GM12878 (cell line): ENCODE results near the gene NDST4. TPM values are rescaled to one million over a fixed set of nuclear protein-coding genes. Genes with fewer than 3 reads are reported as not detected.

ENCODE experiments used
- ATAC-seq: fragments of 200-7000 bp; cut with Tn5 transposase; 3 replicates; pipeline ENCODE4 v1.9.1; 2020; ENCODE audit warnings: mild to moderate bottlenecking, moderate library complexity
- BruUV-seq: library from RNA; stranded (reverse); fragments of 400-500 nt; replicated peaks from 2 replicates; lab custom pipeline; 2021; lab: Mats Ljungman, UMichigan
- CTCF ChIA-PET: fragments of 300-600 bp; sonication (Branson Sonifier 250); formaldehyde crosslinking; extraction: SDS; loops from one replicate; lab custom pipeline; 2021; ENCODE audit warnings: inconsistent platforms; lab: Yijun Ruan, JAX
- POLR2A ChIA-PET: fragments of 350-600 bp; formaldehyde crosslinking; extraction: SDS; loops from one replicate; lab custom pipeline; 2021; ENCODE audit warnings: inconsistent platforms; lab: Charles Lee
- RAD21 ChIA-PET: fragments of 300-600 bp; sonication (Branson Sonifier 250); formaldehyde crosslinking; loops from one replicate; lab custom pipeline; 2023; ENCODE audit warnings: antibody characterized with exemption; ENCODE audit not compliant: unreplicated experiment; lab: Charles Lee
- SMC1A ChIA-PET: fragments of 300-600 bp; sonication (Branson Sonifier 250); formaldehyde crosslinking; loops from one replicate; lab custom pipeline; 2023; ENCODE audit not compliant: unreplicated experiment, uncharacterized antibody; lab: Charles Lee
- DNase-seq: peaks from one replicate; pipeline ENCODE4 v3.0.0-alpha.2; 2011; ENCODE audit warnings: low read depth, low spot score
- FAIRE-seq: peaks from 3 replicates; lab custom pipeline; 2011; peaks lifted over from hg19 to GRCh38; lab: Jason Lieb, UNC
- H2AFZ ChIP-seq: 2 replicates; pipeline ENCODE4 v1.6.0; 2011; ENCODE audit warnings: low read depth, low read length, control low read depth; ENCODE audit not compliant: control insufficient read depth
- H3K27ac ChIP-seq: 2 replicates; pipeline ENCODE4 v1.5.1; 2011; ENCODE audit warnings: control low read depth; ENCODE audit not compliant: control insufficient read depth, insufficient read depth
- H3K27me3 ChIP-seq, 2 experiments: replicated peaks in 1 of 2; 2 replicates each; pipeline versions ENCODE4 v1.6.0 to v1.6.1; 2011; ENCODE audit warnings: low read length in 1 of 2; ENCODE audit not compliant: control insufficient read depth in 2 of 2, insufficient read depth in 2 of 2
- H3K36me3 ChIP-seq, 2 experiments: 2 replicates each; pipeline ENCODE4 v1.5.1; 2011; ENCODE audit warnings: low read length in 1 of 2; ENCODE audit not compliant: control insufficient read depth in 2 of 2, insufficient read depth in 2 of 2
- H3K4me1 ChIP-seq: 2 replicates; pipeline ENCODE4 v1.6.1; 2011; ENCODE audit warnings: mild to moderate bottlenecking, low read length, moderate library complexity, mixed read lengths; ENCODE audit not compliant: control insufficient read depth, insufficient read depth
- H3K4me2 ChIP-seq: 2 replicates; pipeline ENCODE4 v1.6.0; 2011; ENCODE audit warnings: control low read depth; ENCODE audit not compliant: control insufficient read depth, insufficient read depth
- H3K4me3 ChIP-seq: fragments of 200-600 bp; sonication (generic); 2 replicates; pipeline ENCODE4 v1.5.1; 2016
- H3K79me2 ChIP-seq: 2 replicates; pipeline ENCODE4 v1.6.0; 2011; ENCODE audit warnings: low read length; ENCODE audit not compliant: control insufficient read depth, insufficient read depth
- H3K9ac ChIP-seq: 2 replicates; pipeline ENCODE4 v1.8.0; 2011; ENCODE audit warnings: low read length, control low read depth, mixed read lengths; ENCODE audit not compliant: control insufficient read depth, insufficient read depth
- H3K9me3 ChIP-seq: replicated peaks from 3 replicates; pipeline ENCODE4 v1.5.1; 2011; ENCODE audit warnings: mild to moderate bottlenecking, low read length; ENCODE audit not compliant: control insufficient read depth, insufficient read depth
- H4K20me1 ChIP-seq: 2 replicates; pipeline ENCODE4 v1.6.0; 2011; ENCODE audit not compliant: control insufficient read depth, insufficient read depth
- ASH2L ChIP-seq: fragments of 300-600, 200-600 bp; sonication (generic); IDR thresholded peaks from 2 replicates; pipeline ENCODE4 v1.6.1; 2017; ENCODE audit warnings: low read depth, mild to moderate bottlenecking, borderline replicate concordance
- ATF3 ChIP-seq: IDR thresholded peaks from 2 replicates; pipeline ENCODE4 v1.6.1; 2011; ENCODE audit warnings: low read depth, mild to moderate bottlenecking, low read length, moderate library complexity, borderline replicate concordance; ENCODE audit errors: extremely low read depth
- CHD4 ChIP-seq: fragments of 200-600 bp; sonication (generic); IDR thresholded peaks from 2 replicates; pipeline ENCODE4 v1.6.1; 2016; ENCODE audit warnings: mild to moderate bottlenecking
- CREM ChIP-seq: IDR thresholded peaks from 2 replicates; pipeline ENCODE4 v1.6.1; 2014; ENCODE audit warnings: antibody characterized with exemption, low read depth
- FOXM1 ChIP-seq: IDR thresholded peaks from 2 replicates; pipeline ENCODE4 v1.6.1; 2012; ENCODE audit warnings: low read depth, mild to moderate bottlenecking, inconsistent platforms, low read length, moderate library complexity
- MYB ChIP-seq: fragments of 150-350 bp; IDR thresholded peaks from 2 replicates; pipeline ENCODE4 v1.6.1; 2014; ENCODE audit warnings: mild to moderate bottlenecking, low read depth, low read length, borderline replicate concordance
- NR2F1 ChIP-seq: fragments of 450-650 bp; conservative IDR thresholded peaks from 2 replicates; pipeline ENCODE4 v1.6.1; 2017; ENCODE audit warnings: mild to moderate bottlenecking
- SIN3A ChIP-seq: IDR thresholded peaks from 2 replicates; pipeline ENCODE4 v1.6.1; 2012; ENCODE audit warnings: low read depth, low read length, improper control_type of control experiment
- TAF1 ChIP-seq: IDR thresholded peaks from 2 replicates; pipeline ENCODE4 v1.6.1; 2011; ENCODE audit warnings: mild to moderate bottlenecking, low read depth, low read length, borderline replicate concordance
- ZNF24 ChIP-seq: fragments of 450-650 bp; IDR thresholded peaks from 2 replicates; pipeline ENCODE4 v1.6.1; 2017; ENCODE audit warnings: antibody characterized with exemption, mild to moderate bottlenecking
- ZNF274 ChIP-seq: IDR thresholded peaks from one replicate; pipeline ENCODE4 v1.8.0; 2011; ENCODE audit not compliant: insufficient read length, insufficient read depth
- ZSCAN29 ChIP-seq: fragments of 450-650 bp; IDR thresholded peaks from 2 replicates; pipeline ENCODE4 v1.6.1; 2017; ENCODE audit warnings: mild to moderate bottlenecking, moderate library complexity
- WGBS: methylation state at CpG from one replicate; pipeline ENCODE4 v1.1.6; 2016; ENCODE audit warnings: low lambda C conversion rate; ENCODE audit not compliant: insufficient replicate concordance, insufficient coverage; ENCODE audit errors: missing lambda C conversion rate; 5-methylcytosine and 5-hydroxymethylcytosine counted together
- in situ Hi-C: fragments of 300-500 bp; cut with MboI; formaldehyde crosslinking; loops from 9 replicates; pipeline ENCODE4 v1.14.3; 2018; ENCODE audit warnings: mixed read lengths
- intact Hi-C: fragments of 100-400 bp; cut with micrococcal nuclease; formaldehyde crosslinking; loops from one replicate; pipeline ENCODE4 v1.14.2; 2022; ENCODE audit not compliant: unreplicated experiment
- polyA plus RNA-seq, 11 experiments: library from polyadenylated mRNA; depleted of rRNA in 4 of 11; unstranded in 6 of 11; stranded (reverse) in 5 of 11; fragments of >200 nt; fragmentation: Nextera tagmentation in 4 of 11; fragmentation: Illumina TruSeq in 1 of 11; extraction: Ambion mirVana in 4 of 11; extraction: Trizol in 1 of 11; gene quantifications; 1 replicate in 1 of 11; 2 replicates in 10 of 11; pipeline versions ENCODE4 v1.2.1 to v1.2.3, GENCODE V29; 2011 to 2016; ENCODE audit warnings: inconsistent platforms in 2 of 11, missing spikeins in 2 of 11, low read depth in 1 of 11
- total RNA-seq, 4 experiments: library from RNA; depleted of rRNA in 3 of 4; stranded (reverse); fragments of >200 nt in 3 of 4; fragmentation: Illumina TruSeq in 1 of 4; extraction: Trizol in 1 of 4; gene quantifications; 2 replicates each; pipeline versions ENCODE4 v1.2.1 to v1.2.3, GENCODE V29; 2013 to 2021

The NDST4 gene
- total and polyA plus RNA-seq, 10 of the 15 experiments (the other 5 are each of a cell fraction or from before 2014, with no cell fraction given) = 0.04 to 0.11 (median 0.07) TPM; not detected in 6

GRCh38 chr4:114874321-114874720, 239.1 kb downstream of the NDST4 start (continued):
- no peak for TF ChIP-seq ASH2L
- TF ChIP-seq MYB = no peak
- TF ChIP-seq ZNF274 = no peak
- no peak for TF ChIP-seq CHD4
- no peak for TF ChIP-seq ATF3
- TF ChIP-seq, all 136 proteins: peak for 0

GRCh38 chr4:114870987-114871386, 242.4 kb downstream of the NDST4 start:
- FAIRE-seq (no peak), ATAC-seq (peak; percentile 46)

More at GRCh38 chr4:114870987-114871386, 242.4 kb downstream of the NDST4 start:
- CTCF ChIA-PET = no interaction called here
- Histone ChIP-seq H4K20me1 (no peaks in the 10 kb centered on the region), H3K4me1 (peaks cover 12% of the 10 kb centered on the region), H2AFZ (peak overlapping the region; percentile 63), H3K79me2 (no peaks in the 10 kb centered on the region), H3K9ac (no peak overlapping the region), H3K4me2 (peak overlapping the region; percentile 50), H3K27me3 (no peaks in the 10 kb centered on the region), H3K36me3 (no peaks in the 10 kb centered on the region), H3K9me3 (no peaks in the 10 kb centered on the region; the same call in 2 of the 3 replicates), H3K27ac (no peak overlapping the region), H3K4me3 (no peak overlapping the region; the same call in 1 of the 2 replicates)
- RAD21 ChIA-PET = no interaction called here
- SMC1A ChIA-PET = interaction anchor here (0.8 kb wide), 1 partner anchor 13 kb away, joined by 3 read pairs; no protein-coding TSS in a partner anchor
- POLR2A ChIA-PET = no interaction called here
- intact Hi-C loops (no loop called here), in situ Hi-C loops (no loop called here)
- WGBS = 0% methylated on average over 1 of the region's 1 CpG
- DNase-seq = no peak
- TF ChIP-seq SIN3A (no peak), ZNF24 (peak; percentile 26; the same call in 1 of the 2 replicates), NR2F1 (no peak), ZSCAN29 (peak; percentile 30; the same call in 1 of the 2 replicates), FOXM1 (no peak), TAF1 (no peak), CREM (no peak)
- BruUV-seq = no TSS peak
